Mononuclear cell (primary cell): Measurements from ENCODE around the gene CLRN3. TPM values are rescaled to one million over a fixed set of nuclear protein-coding genes. Genes with fewer than 3 reads are reported as not detected.

ENCODE experiments used
- H3K27me3 ChIP-seq: 2 replicates; pipeline ENCODE4 v1.6.0; 2011; ENCODE audit warnings: low read length, control low read depth; ENCODE audit not compliant: insufficient read depth
- H3K4me1 ChIP-seq: 2 replicates; pipeline ENCODE4 v1.5.1; 2011; ENCODE audit warnings: mild to moderate bottlenecking, low read length, control low read depth; ENCODE audit not compliant: insufficient read depth
- H3K4me3 ChIP-seq: 2 replicates; pipeline ENCODE4 v1.5.1; 2011; ENCODE audit warnings: mild to moderate bottlenecking, low read length, moderate library complexity
- H3K9me3 ChIP-seq: 2 replicates; pipeline ENCODE4 v1.5.1; 2011; ENCODE audit warnings: low read depth, mild to moderate bottlenecking, control low read depth, low read length
- total RNA-seq: library from RNA; depleted of rRNA; stranded (reverse); fragments of >200 nt; gene quantifications from one replicate; pipeline ENCODE4 v1.2.3, GENCODE V29; 2012

CLRN3 gene
- total RNA-seq, 1 donor, result not detected

GRCh38 chr10:127890832-127891334 is 1.9 kb downstream of the CLRN3 start:
- H3K27me3 ChIP-seq, result no peaks in the 10 kb centered on the region
- H3K4me3 ChIP-seq, result no peak overlapping the region
- peaks cover 30% of the 10 kb centered on the region for H3K4me1 ChIP-seq

DNA sequence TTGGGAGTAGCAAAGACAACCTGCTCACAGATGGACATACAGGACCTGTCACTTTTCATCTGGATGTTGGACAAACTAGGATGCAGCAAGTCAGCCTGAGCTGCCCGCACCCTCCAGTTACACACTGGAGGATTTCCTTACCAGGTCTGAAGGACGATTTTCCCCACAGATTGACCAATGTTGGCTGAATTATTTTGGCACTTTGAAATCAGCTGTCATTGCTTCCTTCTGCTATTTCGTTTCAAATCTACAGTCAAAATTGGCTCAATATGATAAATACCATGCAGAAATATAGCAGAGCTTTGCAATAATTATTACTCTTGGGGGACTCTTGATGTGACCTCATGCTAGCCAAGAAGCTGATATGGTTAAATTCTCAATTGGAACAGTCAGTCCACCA is 2.5 kb downstream of the CLRN3 start:
- Histone ChIP-seq H3K9me3 (no peaks in the 10 kb centered on the region), H3K4me3 (no peak overlapping the region), H3K27me3 (no peaks in the 10 kb centered on the region), H3K4me1 (peaks cover 30% of the 10 kb centered on the region)

More at GRCh38 chr10:127890832-127891334, 1.9 kb downstream of the CLRN3 start:
- no peaks in the 10 kb centered on the region for H3K9me3 ChIP-seq

GRCh38 chr10:127889605-127890195 is 3.0 kb downstream of the CLRN3 start:
- Histone ChIP-seq H3K4me1 (peaks cover 30% of the 10 kb centered on the region), H3K9me3 (no peaks in the 10 kb centered on the region), H3K27me3 (no peaks in the 10 kb centered on the region), H3K4me3 (no peak overlapping the region)

GRCh38 chr10:127888521-127889312 is 4.0 kb downstream of the CLRN3 start:
- Histone ChIP-seq H3K9me3 (no peaks in the 10 kb centered on the region), H3K4me1 (peaks cover 30% of the 10 kb centered on the region), H3K4me3 (no peak overlapping the region), H3K27me3 (no peaks in the 10 kb centered on the region)

- Histone ChIP-seq H3K4me1 (peaks cover 37% of the 10 kb centered on the region), H3K9me3 (no peaks in the 10 kb centered on the region), H3K27me3 (no peaks in the 10 kb centered on the region), H3K4me3 (no peak overlapping the region)
These were observed 5.0 kb downstream of the CLRN3 start for GRCh38 chr10:127887541-127888415.

- no peak overlapping the region for H3K4me3 ChIP-seq
- H3K9me3 ChIP-seq, result no peaks in the 10 kb centered on the region
- H3K27me3 ChIP-seq, result no peaks in the 10 kb centered on the region
- H3K4me1 ChIP-seq, result peaks cover 50% of the 10 kb centered on the region
These were observed 6.2 kb downstream of the CLRN3 start for GRCh38 chr10:127886371-127887051.

DNA sequence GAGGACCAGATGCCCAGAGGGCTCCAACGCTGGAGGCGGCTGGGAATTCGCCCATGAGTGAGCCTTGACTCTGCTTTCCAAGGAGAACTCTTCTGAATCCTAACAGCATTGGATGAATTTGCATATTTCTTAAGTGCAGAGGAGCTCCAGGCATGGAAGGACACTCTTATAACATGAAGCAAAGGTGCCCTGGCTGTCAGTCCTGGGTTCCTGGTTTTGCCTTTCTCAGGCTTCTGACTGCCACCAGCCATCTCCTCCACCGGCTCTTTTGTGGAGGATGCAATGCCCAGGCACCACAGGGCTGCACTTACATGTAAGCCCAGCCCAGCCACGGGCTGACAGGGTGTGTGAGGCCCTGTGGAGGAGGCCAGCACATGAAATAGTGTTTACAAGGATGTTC is 8.2 kb downstream of the CLRN3 start:
- peaks cover 52% of the 10 kb centered on the region for H3K4me1 ChIP-seq
- no peaks in the 10 kb centered on the region for H3K9me3 ChIP-seq
- no peak overlapping the region for H3K4me3 ChIP-seq
- no peaks in the 10 kb centered on the region for H3K27me3 ChIP-seq

DNA sequence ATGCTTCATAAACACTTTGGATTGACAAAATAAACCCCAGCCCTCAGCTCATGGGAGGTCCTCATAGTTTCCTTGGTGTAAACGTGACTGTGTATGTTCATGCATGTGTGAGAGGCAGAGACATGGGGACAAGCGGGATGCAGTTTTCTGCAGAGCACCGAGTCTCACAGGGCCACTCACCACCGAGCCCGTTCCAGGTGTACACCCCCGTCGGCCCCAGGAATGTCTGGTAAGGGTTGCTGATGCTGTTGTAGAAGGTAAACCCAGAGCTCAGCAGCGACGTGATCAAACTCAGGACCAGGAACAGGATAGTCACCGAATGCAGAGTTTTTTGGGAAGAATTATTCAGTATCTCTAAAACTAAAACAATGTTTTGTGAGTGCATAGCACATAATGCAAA is 9.2 kb downstream of the CLRN3 start:
- Histone ChIP-seq H3K9me3 (no peaks in the 10 kb centered on the region), H3K4me3 (no peak overlapping the region), H3K27me3 (no peaks in the 10 kb centered on the region), H3K4me1 (peaks cover 52% of the 10 kb centered on the region)

DNA sequence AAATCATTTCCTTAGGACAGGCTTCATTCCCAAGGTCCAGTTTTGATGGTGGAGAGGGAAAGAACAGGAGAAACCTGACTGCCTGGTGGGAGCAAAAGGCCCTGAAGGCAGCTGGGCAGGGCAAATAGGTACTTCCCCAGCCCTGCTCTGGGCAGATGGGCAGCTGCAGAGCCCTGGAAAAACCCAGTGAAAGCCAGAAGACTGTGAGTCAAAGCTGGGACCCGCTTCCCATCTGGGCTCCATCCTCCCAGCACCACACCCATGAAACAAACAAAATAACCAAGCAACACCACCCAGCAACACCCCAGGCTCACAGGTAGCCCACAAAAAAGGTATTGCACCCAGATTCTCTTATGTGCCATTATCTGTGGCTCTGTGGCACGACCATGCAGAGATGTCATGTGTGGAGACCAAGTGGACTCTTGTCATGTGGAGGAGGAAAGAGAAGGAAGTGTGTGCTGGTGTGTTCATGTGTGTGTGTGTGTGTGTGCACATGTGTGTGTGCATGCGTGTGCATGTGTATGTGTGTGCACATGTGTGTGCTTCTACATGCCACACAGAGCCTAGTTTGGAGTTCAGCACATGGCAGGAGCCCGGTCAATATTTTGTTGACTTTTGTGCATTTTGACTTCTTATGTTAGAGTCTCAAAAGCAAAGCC is 9.8 kb downstream of the CLRN3 start:
- Histone ChIP-seq H3K27me3 (no peaks in the 10 kb centered on the region), H3K4me3 (no peak overlapping the region), H3K9me3 (no peaks in the 10 kb centered on the region), H3K4me1 (peaks cover 56% of the 10 kb centered on the region)

DNA sequence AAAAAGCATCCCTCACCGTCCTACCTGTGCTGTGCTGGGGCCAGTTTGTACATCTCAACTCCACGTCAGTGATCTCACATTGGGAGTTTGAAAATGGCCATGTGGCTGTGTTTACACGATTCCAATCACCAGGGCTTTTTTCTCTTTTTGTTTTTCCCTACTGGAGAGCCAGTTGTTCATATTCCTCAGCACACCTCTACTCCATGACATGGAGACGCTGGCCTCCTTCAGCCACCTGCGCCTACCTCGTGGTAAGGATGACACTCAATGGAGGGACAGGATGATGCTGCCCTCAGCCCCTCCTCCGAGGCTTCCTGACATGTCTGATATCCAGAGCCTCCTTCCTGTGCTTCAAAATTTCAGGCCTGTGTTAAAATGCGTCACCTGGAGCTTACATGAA is 10.3 kb downstream of the CLRN3 start:
- H3K9me3 ChIP-seq, result no peaks in the 10 kb centered on the region
- no peaks in the 10 kb centered on the region for H3K27me3 ChIP-seq
- no peak overlapping the region for H3K4me3 ChIP-seq
- peaks cover 61% of the 10 kb centered on the region for H3K4me1 ChIP-seq

- no peak overlapping the region for H3K4me3 ChIP-seq
- no peaks in the 10 kb centered on the region for H3K9me3 ChIP-seq
- H3K27me3 ChIP-seq, result no peaks in the 10 kb centered on the region
- peaks cover 67% of the 10 kb centered on the region for H3K4me1 ChIP-seq
These were observed 11.5 kb downstream of the CLRN3 start for GRCh38 chr10:127881262-127881661.

GRCh38 chr10:127880557-127880956 is 12.2 kb downstream of the CLRN3 start:
- H3K4me3 ChIP-seq, result no peak overlapping the region
- no peaks in the 10 kb centered on the region for H3K9me3 ChIP-seq
- H3K27me3 ChIP-seq, result no peaks in the 10 kb centered on the region
- H3K4me1 ChIP-seq, result peaks cover 67% of the 10 kb centered on the region

DNA sequence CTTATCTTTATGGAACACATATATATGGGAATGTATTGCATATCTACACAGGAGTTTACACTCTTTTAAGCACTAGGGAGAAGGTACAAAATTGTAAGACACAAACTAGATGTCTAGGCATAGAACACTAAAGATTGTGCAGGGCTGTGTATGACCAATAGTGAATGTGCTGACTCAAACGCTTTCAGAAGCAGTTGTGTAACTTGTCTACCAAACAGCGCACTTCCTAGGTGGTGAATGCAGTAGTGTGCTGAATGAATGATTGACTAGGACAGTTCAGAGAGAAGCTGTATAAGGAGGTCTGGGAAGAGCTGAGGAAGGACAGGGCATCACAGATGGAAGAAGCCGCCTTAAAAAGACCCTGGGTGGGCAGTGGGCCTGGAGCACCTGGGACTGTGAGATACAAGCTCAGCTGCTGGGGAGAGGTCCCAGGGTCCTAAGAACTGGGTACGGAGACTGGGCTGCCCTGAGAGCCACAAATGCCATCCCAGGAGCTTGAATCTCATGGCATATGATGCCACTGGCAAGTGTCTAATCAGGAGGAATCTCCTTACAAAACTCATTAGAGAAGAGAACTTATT is 14.2 kb downstream of the CLRN3 start:
- Histone ChIP-seq H3K27me3 (no peaks in the 10 kb centered on the region), H3K4me3 (no peak overlapping the region), H3K4me1 (peaks cover 67% of the 10 kb centered on the region), H3K9me3 (no peaks in the 10 kb centered on the region)

DNA sequence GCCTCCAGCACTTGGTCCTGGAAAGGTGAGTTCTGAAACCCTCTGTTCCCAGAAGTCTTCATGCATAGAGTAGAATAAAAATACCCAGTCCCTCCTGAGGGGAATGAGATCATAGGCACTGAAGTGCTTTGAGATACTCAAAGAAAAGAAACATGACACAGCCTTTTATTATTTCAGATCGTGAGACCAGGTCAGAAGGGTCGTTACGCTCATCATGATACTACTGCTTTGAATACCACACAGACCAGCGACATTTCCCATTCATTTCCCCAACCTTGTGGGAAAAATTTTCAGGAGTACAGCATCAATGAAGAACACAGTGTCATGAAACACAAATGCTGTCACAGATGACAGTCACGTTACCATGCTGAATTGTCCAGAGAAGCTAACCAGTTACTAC is 15.0 kb downstream of the CLRN3 start:
- H3K4me1 ChIP-seq, result peaks cover 59% of the 10 kb centered on the region
- no peaks in the 10 kb centered on the region for H3K9me3 ChIP-seq
- no peak overlapping the region for H3K4me3 ChIP-seq
- H3K27me3 ChIP-seq, result no peaks in the 10 kb centered on the region
